CD4-positive, CD25-positive, alpha-beta regulatory T cell (primary cell): Measurements from ENCODE around the gene APBB2. TPM values are rescaled to one million over a fixed set of nuclear protein-coding genes. Genes with fewer than 3 reads are reported as not detected.

Experiments
- ATAC-seq, 2 donors: fragments of 150-1000 bp; cut with Tn5 transposase; one replicate each; pipeline ENCODE4 v1.10.0; 2021; ENCODE audit warnings: low read depth in 2 of 2, moderate number of reproducible peaks in 2 of 2, moderate library complexity in 1 of 2
- DNase-seq, 3 donors: peaks; one replicate each; pipeline versions ENCODE4 v3.0.0 to v3.0.0-alpha.2; 2012 to 2022; ENCODE audit warnings: mixed read lengths in 1 of 3
- H3K27ac ChIP-seq: one replicate; pipeline ENCODE4 v1.7.0; 2013; ENCODE audit warnings: mild to moderate bottlenecking, low read length; ENCODE audit not compliant: insufficient read depth, poor library complexity, severe bottlenecking
- H3K27me3 ChIP-seq: one replicate; pipeline ENCODE4 v1.7.0; 2013; ENCODE audit warnings: low read length; ENCODE audit not compliant: control insufficient read depth, insufficient read depth
- H3K36me3 ChIP-seq: one replicate; pipeline ENCODE4 v1.7.0; 2013; ENCODE audit warnings: mild to moderate bottlenecking, low read length, moderate library complexity; ENCODE audit not compliant: control insufficient read depth, insufficient read depth
- H3K4me1 ChIP-seq: 2 replicates; pipeline ENCODE4 v1.7.0; 2013; ENCODE audit warnings: mild to moderate bottlenecking, low read length; ENCODE audit not compliant: insufficient read depth, control insufficient read depth, poor library complexity, severe bottlenecking
- H3K4me3 ChIP-seq: one replicate; pipeline ENCODE4 v1.7.0; 2013; ENCODE audit warnings: low read depth, mild to moderate bottlenecking, low read length, moderate library complexity
- H3K9me3 ChIP-seq, 2 experiments: 1 replicate in 1 of 2; 2 replicates in 1 of 2; pipeline ENCODE4 v1.7.0; 2013; ENCODE audit warnings: low read length in 2 of 2, mild to moderate bottlenecking in 1 of 2, moderate library complexity in 1 of 2; ENCODE audit not compliant: control insufficient read depth in 2 of 2
- H3K27ac Mint-ChIP-seq, 3 donors: one replicate each; pipeline ENCODE4 v1.8.0; 2020 to 2022; ENCODE audit warnings: mild to moderate bottlenecking in 3 of 3, mixed read lengths in 3 of 3, moderate library complexity in 2 of 3
- H3K27me3 Mint-ChIP-seq: one replicate; pipeline ENCODE4 v1.8.0; 2022; ENCODE audit warnings: mild to moderate bottlenecking, mixed read lengths
- H3K36me3 Mint-ChIP-seq: one replicate; pipeline ENCODE4 v1.8.0; 2020; ENCODE audit warnings: mixed read lengths
- H3K4me1 Mint-ChIP-seq, 4 donors: one replicate each; pipeline ENCODE4 v1.8.0; 2020 to 2022; ENCODE audit warnings: mixed read lengths in 4 of 4, mild to moderate bottlenecking in 1 of 4
- H3K4me3 Mint-ChIP-seq, 4 donors: one replicate each; pipeline ENCODE4 v1.8.0; 2020 to 2022; ENCODE audit warnings: mild to moderate bottlenecking in 4 of 4, mixed read lengths in 4 of 4, moderate library complexity in 3 of 4
- H3K9me3 Mint-ChIP-seq, 7 donors: one replicate each; pipeline ENCODE4 v1.8.0; 2020 to 2022; ENCODE audit warnings: mixed read lengths in 7 of 7, mild to moderate bottlenecking in 3 of 7, moderate library complexity in 2 of 7
- polyA plus RNA-seq, 4 donors: library from polyadenylated mRNA; unstranded; fragments of 300-500 nt; fragmentation: Illumina TruSeq; gene quantifications; one replicate each; pipeline ENCODE4 v1.2.3, GENCODE V29; 2021
- total RNA-seq: library from RNA; stranded (reverse); gene quantifications from one replicate; pipeline ENCODE4 v1.2.3, GENCODE V29; 2022

The APBB2 gene
- total and polyA plus RNA-seq, 5 donors from 2014 or later = not detected

DNA sequence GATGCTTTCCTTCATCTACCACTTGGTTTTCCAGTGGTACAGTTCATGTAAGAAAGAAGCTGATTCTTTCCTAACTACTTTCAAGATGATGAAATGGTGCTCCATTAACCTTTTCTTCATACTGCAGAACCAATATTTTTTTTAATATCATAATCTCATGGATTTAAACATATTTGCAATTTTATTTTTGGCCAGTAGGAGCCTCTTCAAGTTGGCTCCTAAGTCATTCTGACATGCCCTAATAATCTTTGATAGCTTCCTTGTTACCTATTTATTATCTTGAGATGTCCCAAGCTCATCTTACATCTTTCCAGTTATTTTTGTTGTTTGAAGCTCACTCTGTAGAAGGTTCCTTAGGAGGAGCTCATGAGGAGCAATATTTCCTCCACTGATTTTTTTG lies 170.2 kb downstream of the APBB2 start:
- Histone ChIP-seq H3K4me3 (no peak overlapping the region), H3K27ac (no peak overlapping the region), H3K4me1 (no peaks in the 10 kb centered on the region), H3K27me3 (no peaks in the 10 kb centered on the region), H3K36me3 (no peaks in the 10 kb centered on the region), H3K9me3 (peaks cover 0 to 4% of the 10 kb centered on the region in 2 experiments)
- DNase-seq = no peak
- Mint-ChIP-seq H3K9me3 (peaks cover 0 to 12% (median 2%) of the 10 kb centered on the region in 7 donors), H3K27me3 (no peaks in the 10 kb centered on the region), H3K4me1 (no peaks in the 10 kb centered on the region), H3K36me3 (no peaks in the 10 kb centered on the region), H3K4me3 (no peak overlapping the region), H3K27ac (no peak overlapping the region)
- ATAC-seq = no peak

DNA sequence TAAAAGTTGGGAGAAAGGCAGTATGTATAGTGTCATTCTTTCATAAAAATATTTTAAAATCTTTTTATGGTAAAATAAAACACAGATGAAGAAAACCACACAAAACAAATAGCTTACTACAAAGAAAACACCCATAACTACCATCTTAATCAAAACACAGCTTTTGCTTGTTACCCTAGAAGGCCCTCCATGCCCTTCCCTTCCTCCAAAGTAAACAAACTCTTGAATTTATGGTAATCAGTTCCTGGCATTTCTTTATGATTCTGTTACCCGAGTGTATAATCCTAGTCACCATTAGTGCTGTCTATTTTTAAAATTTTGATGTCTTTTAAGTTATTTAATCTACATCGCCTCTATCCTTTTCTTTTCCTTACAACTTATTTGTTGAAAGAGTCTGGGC lies 170.9 kb downstream of the APBB2 start:
- H3K9me3 Mint-ChIP-seq = peaks cover 0 to 12% (median 2%) of the 10 kb centered on the region in 7 donors
- H3K27ac Mint-ChIP-seq = no peak overlapping the region
- DNase-seq = no peak
- H3K27ac ChIP-seq = no peak overlapping the region
- H3K27me3 ChIP-seq = no peaks in the 10 kb centered on the region
- H3K4me1 Mint-ChIP-seq = no peaks in the 10 kb centered on the region
- no peaks in the 10 kb centered on the region for H3K36me3 ChIP-seq
- H3K36me3 Mint-ChIP-seq = no peaks in the 10 kb centered on the region
- ATAC-seq = no peak
- H3K9me3 ChIP-seq = peaks cover 0 to 4% of the 10 kb centered on the region in 2 experiments
- H3K4me1 ChIP-seq = no peaks in the 10 kb centered on the region
- no peak overlapping the region for H3K4me3 Mint-ChIP-seq
- no peaks in the 10 kb centered on the region for H3K27me3 Mint-ChIP-seq
- no peak overlapping the region for H3K4me3 ChIP-seq

DNA sequence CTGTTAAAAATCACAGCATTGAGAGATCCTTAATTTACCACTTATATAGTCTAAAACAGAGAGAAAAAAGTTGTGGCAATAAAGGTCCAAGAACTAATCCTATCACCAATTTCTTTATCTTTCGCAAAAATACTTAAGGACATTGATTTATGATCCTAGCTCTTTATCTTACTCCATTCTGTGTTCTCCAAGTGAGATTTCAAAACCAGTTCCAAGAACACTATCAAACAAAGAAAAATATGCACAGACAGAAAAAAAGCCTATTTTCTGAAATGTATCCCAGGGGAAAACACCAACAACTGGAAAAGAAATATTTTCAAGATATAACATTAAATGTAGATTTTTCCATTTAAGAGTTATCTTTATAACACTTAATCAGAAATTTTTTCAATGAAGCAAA lies 172.8 kb downstream of the APBB2 start:
- H3K4me3 ChIP-seq = no peak overlapping the region
- H3K36me3 Mint-ChIP-seq = no peaks in the 10 kb centered on the region
- H3K4me3 Mint-ChIP-seq = no peak overlapping the region
- no peaks in the 10 kb centered on the region for H3K36me3 ChIP-seq
- peaks cover 0 to 4% of the 10 kb centered on the region in 2 experiments for H3K9me3 ChIP-seq
- H3K27me3 Mint-ChIP-seq = no peaks in the 10 kb centered on the region
- H3K27ac Mint-ChIP-seq = no peak overlapping the region
- no peaks in the 10 kb centered on the region for H3K4me1 ChIP-seq
- H3K9me3 Mint-ChIP-seq = peaks cover 0 to 12% (median 2%) of the 10 kb centered on the region in 7 donors
- H3K27ac ChIP-seq = no peak overlapping the region
- H3K4me1 Mint-ChIP-seq = no peaks in the 10 kb centered on the region
- ATAC-seq = no peak
- no peak for DNase-seq
- no peaks in the 10 kb centered on the region for H3K27me3 ChIP-seq

DNA sequence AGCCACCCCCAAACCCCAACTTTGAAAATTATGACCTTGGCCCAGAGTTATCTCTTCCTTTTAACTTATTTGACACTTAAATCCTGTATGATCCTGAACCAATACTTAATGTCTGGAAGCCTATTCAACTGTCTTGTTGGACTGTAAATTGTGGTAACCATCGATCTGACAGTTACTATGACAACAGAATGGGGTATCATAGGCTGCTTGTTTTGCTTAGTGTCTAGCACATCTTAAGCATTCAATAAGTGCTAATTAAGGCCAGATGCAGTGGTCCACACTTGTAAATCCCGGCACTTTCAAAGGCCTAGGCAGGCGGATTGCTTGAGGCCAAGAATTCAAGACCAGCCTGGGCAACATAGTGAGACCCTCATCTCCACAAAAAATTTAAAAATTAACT lies 175.0 kb downstream of the APBB2 start:
- peaks cover 0 to 2% (median 0%) of the 10 kb centered on the region in 7 donors for H3K9me3 Mint-ChIP-seq
- Histone ChIP-seq H3K27ac (no peak overlapping the region), H3K27me3 (no peaks in the 10 kb centered on the region), H3K9me3 (no peaks in the 10 kb centered on the region), H3K4me3 (no peak overlapping the region), H3K36me3 (no peaks in the 10 kb centered on the region), H3K4me1 (no peaks in the 10 kb centered on the region)
- no peaks in the 10 kb centered on the region for H3K36me3 Mint-ChIP-seq
- no peaks in the 10 kb centered on the region for H3K27me3 Mint-ChIP-seq
- ATAC-seq (no peak), DNase-seq (no peak)
- H3K4me3 Mint-ChIP-seq = no peak overlapping the region
- H3K4me1 Mint-ChIP-seq = no peaks in the 10 kb centered on the region
- H3K27ac Mint-ChIP-seq = no peak overlapping the region

DNA sequence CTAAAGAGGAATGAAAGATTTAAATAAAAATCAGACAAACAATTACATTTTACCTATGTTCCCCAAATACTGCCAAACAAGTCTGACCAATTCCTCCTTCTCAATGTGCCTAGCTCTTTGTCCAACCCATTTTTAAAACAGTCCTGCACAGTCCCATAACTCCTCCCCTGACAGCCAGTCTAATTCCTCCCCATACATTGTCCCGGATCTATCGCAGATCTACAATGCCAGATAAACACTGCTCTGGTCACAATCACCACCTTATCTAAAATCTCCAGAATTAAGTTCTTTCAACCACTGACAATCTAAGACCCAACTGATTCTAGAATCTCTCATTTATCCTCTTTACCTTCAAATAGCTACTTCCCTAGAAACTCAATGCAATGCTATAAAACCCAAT lies 176.0 kb downstream of the APBB2 start:
- Histone ChIP-seq H3K4me1 (no peaks in the 10 kb centered on the region), H3K27me3 (no peaks in the 10 kb centered on the region), H3K36me3 (no peaks in the 10 kb centered on the region), H3K9me3 (no peaks in the 10 kb centered on the region), H3K27ac (no peak overlapping the region), H3K4me3 (no peak overlapping the region)
- H3K36me3 Mint-ChIP-seq = no peaks in the 10 kb centered on the region
- H3K27ac Mint-ChIP-seq = no peak overlapping the region
- no peaks in the 10 kb centered on the region for H3K4me1 Mint-ChIP-seq
- DNase-seq = no peak
- H3K27me3 Mint-ChIP-seq = no peaks in the 10 kb centered on the region
- peaks cover 0 to 2% (median 0%) of the 10 kb centered on the region in 7 donors for H3K9me3 Mint-ChIP-seq
- H3K4me3 Mint-ChIP-seq = no peak overlapping the region
- ATAC-seq = no peak

DNA sequence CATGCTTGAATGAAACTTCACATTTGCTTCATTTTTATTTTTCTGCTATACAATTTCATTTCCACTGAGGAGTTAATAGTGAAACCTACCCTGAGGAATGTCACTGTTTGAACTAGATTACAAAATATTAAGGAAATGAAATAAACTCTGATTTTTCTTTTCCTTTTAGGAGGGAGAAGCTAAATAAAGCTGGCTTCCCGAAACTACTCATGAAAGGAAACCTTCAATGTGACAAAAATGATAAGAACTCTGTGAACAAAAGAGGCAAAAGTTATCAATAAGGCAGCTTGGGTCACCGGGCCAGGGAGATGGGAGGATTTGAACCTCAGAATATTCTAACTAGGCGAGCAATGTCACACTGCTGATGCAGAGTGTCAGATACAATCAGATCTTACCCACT lies 185.2 kb downstream of the APBB2 start:
- ATAC-seq = no peak

DNA sequence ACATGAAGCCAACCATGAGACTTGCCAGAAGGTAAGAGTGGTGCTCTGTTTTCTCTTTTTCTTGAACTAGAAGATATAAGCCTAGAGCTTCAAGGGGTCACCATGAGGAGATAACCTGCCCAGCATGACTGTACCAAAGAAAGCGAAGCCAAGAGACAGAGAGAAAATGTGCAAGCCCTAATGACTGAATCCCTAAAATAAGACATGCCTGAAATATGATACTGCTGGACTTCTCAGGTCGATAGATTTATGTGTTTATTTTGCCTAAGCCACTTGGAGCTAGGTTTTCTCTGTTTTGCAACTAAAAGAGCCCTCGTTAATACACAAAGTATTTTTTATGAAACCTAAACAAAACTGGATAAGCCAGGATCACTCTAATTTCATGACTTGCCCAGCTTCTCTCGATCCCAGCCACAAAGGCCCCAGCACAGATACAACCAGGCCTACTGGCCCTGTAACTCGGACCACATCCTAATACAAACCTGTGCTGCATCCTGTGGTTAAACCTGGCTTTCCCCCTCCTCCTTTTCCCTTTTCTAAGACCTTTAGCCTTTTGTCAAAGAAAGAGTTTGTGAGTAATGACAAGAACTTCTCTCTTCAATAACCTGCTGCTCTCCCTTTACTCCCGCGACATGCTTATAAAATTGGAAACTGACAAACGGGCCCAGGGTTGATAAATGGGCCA lies 185.8 kb downstream of the APBB2 start:
- peaks cover 12 to 31% of the 10 kb centered on the region in 2 experiments for H3K9me3 ChIP-seq
- no peaks in the 10 kb centered on the region for H3K27me3 ChIP-seq
- no peaks in the 10 kb centered on the region for H3K36me3 Mint-ChIP-seq
- no peaks in the 10 kb centered on the region for H3K36me3 ChIP-seq
- no peak overlapping the region for H3K4me3 Mint-ChIP-seq
- no peak overlapping the region for H3K4me3 ChIP-seq
- no peaks in the 10 kb centered on the region for H3K4me1 ChIP-seq
- ATAC-seq (no peak), DNase-seq (no peak)
- no peak overlapping the region for H3K27ac Mint-ChIP-seq
- peaks cover 2 to 34% (median 15%) of the 10 kb centered on the region in 7 donors for H3K9me3 Mint-ChIP-seq
- H3K27ac ChIP-seq = no peak overlapping the region
- H3K4me1 Mint-ChIP-seq = no peaks in the 10 kb centered on the region
- H3K27me3 Mint-ChIP-seq = peaks cover 6% of the 10 kb centered on the region

More for the DNA sequence above, 185.2 kb downstream of the APBB2 start:
- Mint-ChIP-seq H3K4me1 (no peaks in the 10 kb centered on the region), H3K27ac (no peak overlapping the region), H3K36me3 (no peaks in the 10 kb centered on the region), H3K27me3 (peaks cover 6% of the 10 kb centered on the region), H3K4me3 (no peak overlapping the region), H3K9me3 (peaks cover 2 to 32% (median 16%) of the 10 kb centered on the region in 7 donors)
- no peaks in the 10 kb centered on the region for H3K27me3 ChIP-seq
- no peak overlapping the region for H3K4me3 ChIP-seq
- no peaks in the 10 kb centered on the region for H3K36me3 ChIP-seq
- no peak for DNase-seq
- H3K27ac ChIP-seq = no peak overlapping the region
- no peaks in the 10 kb centered on the region for H3K4me1 ChIP-seq
- peaks cover 12 to 25% of the 10 kb centered on the region in 2 experiments for H3K9me3 ChIP-seq

DNA sequence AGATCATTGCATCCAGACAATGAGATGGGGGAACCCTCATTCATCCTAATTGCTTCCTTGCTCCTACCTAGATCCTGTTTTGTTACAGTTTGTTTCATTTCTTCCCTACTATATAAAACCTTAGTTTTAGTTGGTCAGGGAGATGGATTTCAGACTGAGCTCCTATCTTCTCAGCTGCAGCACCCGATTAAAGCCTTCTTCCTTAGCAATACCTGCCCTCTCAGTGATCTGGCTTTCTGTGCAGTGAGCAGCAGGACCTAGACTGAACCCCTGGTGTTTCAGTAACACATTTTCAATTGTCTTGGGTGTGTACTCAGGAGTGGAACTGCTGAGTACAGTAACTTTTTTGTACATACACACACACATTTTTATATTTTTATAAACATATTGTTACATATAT lies 187.4 kb downstream of the APBB2 start:
- H3K4me1 Mint-ChIP-seq = no peaks in the 10 kb centered on the region
- no peaks in the 10 kb centered on the region for H3K4me1 ChIP-seq

More for the DNA sequence above, 187.4 kb downstream of the APBB2 start:
- H3K27ac ChIP-seq = no peak overlapping the region
- no peaks in the 10 kb centered on the region for H3K36me3 Mint-ChIP-seq
- H3K36me3 ChIP-seq = no peaks in the 10 kb centered on the region
- no peak overlapping the region for H3K4me3 ChIP-seq
- H3K4me3 Mint-ChIP-seq = no peak overlapping the region
- H3K9me3 ChIP-seq = peaks cover 12 to 32% of the 10 kb centered on the region in 2 experiments
- H3K9me3 Mint-ChIP-seq = peaks cover 4 to 38% (median 17%) of the 10 kb centered on the region in 7 donors
- H3K27me3 Mint-ChIP-seq = peaks cover 6% of the 10 kb centered on the region
- no peak overlapping the region for H3K27ac Mint-ChIP-seq
- DNase-seq (no peak), ATAC-seq (no peak)
- H3K27me3 ChIP-seq = no peaks in the 10 kb centered on the region
